ENCODE measurements around the gene TNFRSF8. TPM values are rescaled to one million over a fixed set of nuclear protein-coding genes. Genes with fewer than 3 reads are reported as not detected.

Gene TNFRSF8
- total RNA-seq, 6 experiments from 2014 or later = 0.07 TPM; not detected in 5

- TF ChIP-seq CTCF (IDR thresholded peaks at IDR 0.05) = no peak
- H3K4me1 Mint-ChIP-seq (ENCODE audit: low read depth) = no peaks in the 10 kb centered on the region
- no peak for DNase-seq
- H3K4me3 Mint-ChIP-seq = no peak overlapping the region
- H3K27ac Mint-ChIP-seq = no peak overlapping the region
- peaks cover 23% of the 10 kb centered on the region for H3K27me3 Mint-ChIP-seq (ENCODE audit: insufficient read depth)
- H3K9me3 Mint-ChIP-seq = no peaks in the 10 kb centered on the region
- H3K36me3 Mint-ChIP-seq (ENCODE audit: low read depth) = no peaks in the 10 kb centered on the region
Observed at GRCh38 chr1:12191242-12192032, 128.3 kb downstream of the TNFRSF8 start.

Small RNAs within 50 kb of the gene (microRNA-seq; reads per million reads assigned to microRNA genes)
- not detected for gene MIR4632
- 3.1 reads per million for gene MIR6729
- not detected for gene MIR7846

Other genes with a start within 250 kb of the TNFRSF8 start
- not detected for gene NPPA, start 215.5 kb upstream of the TNFRSF8 start, total RNA-seq (2021; fragmentation: NEBNext Ultra II Directional; extraction: Animal tissue kit (Norgen Biotek cat#: 25700))
- not detected for gene NPPB, start 204.4 kb upstream of the TNFRSF8 start, total RNA-seq (2021; fragmentation: NEBNext Ultra II Directional; extraction: Animal tissue kit (Norgen Biotek cat#: 25700))
- 10 to 100 TPM; 59.0 to 74.3 (median 66.5) TPM for gene KIAA2013, start 136.9 kb upstream of the TNFRSF8 start, total RNA-seq (2021; fragmentation: NEBNext Ultra II Directional; extraction: Animal tissue kit (Norgen Biotek cat#: 25700))
- gene PLOD1, start 128.6 kb upstream of the TNFRSF8 start, total RNA-seq (2021; fragmentation: NEBNext Ultra II Directional; extraction: Animal tissue kit (Norgen Biotek cat#: 25700)) = 100 to 1,000 TPM; 294 to 438 (median 315) TPM
- 100 to 1,000 TPM in 4 of 6 experiments, 10 to 100 TPM in 2; 92.8 to 112 (median 101) TPM for gene MFN2, start 82.9 kb upstream of the TNFRSF8 start, total RNA-seq (2021; fragmentation: NEBNext Ultra II Directional; extraction: Animal tissue kit (Norgen Biotek cat#: 25700))
- gene MIIP, start 43.8 kb upstream of the TNFRSF8 start, total RNA-seq (2021; fragmentation: NEBNext Ultra II Directional; extraction: Animal tissue kit (Norgen Biotek cat#: 25700)) = 10 to 100 TPM in 5 of 6 experiments, 1 to 10 TPM in 1; 9.9 to 14.8 (median 12.6) TPM
- gene TNFRSF1B, start 103.7 kb downstream of the TNFRSF8 start, total RNA-seq (2021; fragmentation: NEBNext Ultra II Directional; extraction: Animal tissue kit (Norgen Biotek cat#: 25700)) = under 1 TPM; 0.14 to 0.66 (median 0.33) TPM
- gene VPS13D, start 166.7 kb downstream of the TNFRSF8 start, total RNA-seq (2021; fragmentation: NEBNext Ultra II Directional; extraction: Animal tissue kit (Norgen Biotek cat#: 25700)) = 10 to 100 TPM; 18.8 to 29.5 (median 21.5) TPM

All from HFFc6 (cell line).